GOT3 (cell line): ENCODE data around the gene NMB.
"Not testable (repeated sequence)": the region's sequence is repeated elsewhere in the genome, so short reads cannot be mapped to it uniquely, and the experiment has no call there.

Experiments used
- DNase-seq: peaks from one replicate; lab custom pipeline; 2025; ENCODE audit warnings: mixed read lengths; lab: John Stamatoyannopoulos, UW

The NMB gene

DNA sequence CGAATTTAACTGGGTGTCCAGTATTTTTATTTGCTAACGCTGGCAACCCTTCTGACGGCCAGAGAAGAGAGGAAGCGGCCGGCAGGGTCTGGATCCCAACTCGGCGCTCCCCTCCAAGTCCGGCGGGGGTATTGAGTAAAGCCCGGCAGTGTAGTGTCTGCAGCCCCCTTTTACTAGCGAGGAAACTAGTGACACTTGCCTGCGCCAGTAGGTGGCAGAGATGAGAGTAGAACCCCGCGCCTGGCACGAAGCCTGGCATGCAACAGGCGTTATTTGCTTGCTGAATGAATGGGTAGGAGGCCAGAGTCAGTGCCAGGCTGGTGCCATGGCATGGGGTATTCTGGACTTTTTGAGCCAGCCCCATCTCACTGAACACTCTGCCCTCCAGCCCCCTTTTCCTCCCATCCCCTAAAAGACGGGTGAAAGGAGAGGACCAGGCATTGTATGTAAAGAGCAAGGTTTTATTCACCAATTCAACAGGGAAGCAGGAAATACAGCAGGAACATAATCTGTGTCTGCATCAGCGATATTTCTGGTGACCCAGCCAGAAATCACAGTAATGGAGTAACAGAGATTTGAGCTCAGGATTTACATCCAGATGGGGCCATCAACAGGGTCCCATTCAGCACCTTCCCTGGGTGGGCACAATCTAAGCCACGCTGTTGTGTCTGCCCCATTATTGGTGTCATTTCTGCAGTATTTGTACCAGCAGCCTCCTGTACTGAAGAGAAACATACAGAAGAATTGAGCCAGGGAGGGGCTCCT is 3.1 kb downstream of the NMB start:
- DNase-seq: no peak

- peak; percentile 80 for DNase-seq
These were observed 3.9 kb downstream of the NMB start, which contains the start of gene WDR73 for GRCh38 chr15:84653910-84654688. Gene WDR73, minus strand, starts transcription at chr15:84654283. Its CDS starts 9 bp downstream, at chr15:84654274.

DNA sequence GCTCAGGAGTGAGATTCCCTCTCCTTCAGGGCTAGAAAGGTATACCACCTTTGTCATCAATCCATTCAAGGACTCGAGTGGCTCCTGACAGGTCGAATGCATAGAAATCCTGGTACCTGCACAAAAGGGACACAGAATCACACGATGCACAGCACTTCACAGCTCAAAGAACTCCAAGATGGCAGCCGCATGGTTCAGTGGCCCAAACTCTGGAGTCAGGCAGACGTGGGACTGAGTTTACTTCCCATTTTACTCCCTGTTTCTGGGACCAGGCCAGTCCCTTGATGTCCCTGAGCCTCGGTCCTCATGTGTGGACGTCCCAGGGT is 4.5 kb downstream of the NMB start:
- DNase-seq: no peak

GRCh38 chr15:84649706-84650105 is 8.3 kb downstream of the NMB start:
- DNase-seq: no peak

DNA sequence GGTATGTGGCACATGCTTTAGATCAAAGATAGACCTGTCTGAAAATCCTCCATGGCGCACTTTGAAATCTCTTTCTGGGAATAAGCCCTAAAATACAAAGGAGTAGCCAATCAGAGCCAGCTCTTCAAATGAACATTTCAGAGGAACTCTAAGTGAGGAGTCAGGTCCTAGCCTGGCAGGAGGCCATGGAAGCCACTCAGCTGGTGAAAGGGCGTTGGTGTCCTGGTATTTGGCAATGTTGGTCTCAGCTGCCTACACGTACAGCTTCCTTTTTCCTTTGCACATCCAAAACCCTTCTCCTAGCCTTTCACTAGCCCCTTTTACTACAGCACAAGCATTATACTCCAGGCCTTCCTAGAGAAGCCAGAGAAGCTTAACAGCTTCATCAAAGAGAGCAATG is 9.5 kb downstream of the NMB start:
- DNase-seq: no peak

GRCh38 chr15:84647726-84648125 is 10.3 kb downstream of the NMB start:
- DNase-seq: no peak

- DNase-seq: no peak
These were observed 12.0 kb downstream of the NMB start for GRCh38 chr15:84645997-84646396.

DNA sequence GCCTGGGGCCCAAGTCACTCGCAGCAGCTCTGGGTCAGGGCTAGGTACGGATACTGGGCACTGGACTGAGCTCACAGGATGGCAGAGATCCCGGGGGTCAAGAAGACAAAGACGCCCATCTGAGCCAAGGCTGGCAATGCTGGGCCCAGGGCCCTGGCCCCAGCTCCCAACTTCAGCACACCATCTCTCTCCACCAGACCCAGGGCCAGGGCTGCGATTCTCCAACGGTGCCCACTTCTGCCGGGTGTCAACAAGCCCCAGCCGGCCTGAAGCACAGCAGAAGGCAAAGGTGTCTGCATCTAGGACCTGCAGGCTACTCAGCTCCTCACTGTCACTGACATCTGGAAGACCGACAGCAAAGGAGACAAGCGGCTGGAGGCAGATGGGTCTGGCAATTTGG is 12.5 kb downstream of the NMB start:
- no peak for DNase-seq

GRCh38 chr15:84643838-84644237 is 14.2 kb downstream of the NMB start:
- DNase-seq: no peak

- not testable (repeated sequence) for DNase-seq
These were observed 15.4 kb downstream of the NMB start for GRCh38 chr15:84642640-84643039.

DNA sequence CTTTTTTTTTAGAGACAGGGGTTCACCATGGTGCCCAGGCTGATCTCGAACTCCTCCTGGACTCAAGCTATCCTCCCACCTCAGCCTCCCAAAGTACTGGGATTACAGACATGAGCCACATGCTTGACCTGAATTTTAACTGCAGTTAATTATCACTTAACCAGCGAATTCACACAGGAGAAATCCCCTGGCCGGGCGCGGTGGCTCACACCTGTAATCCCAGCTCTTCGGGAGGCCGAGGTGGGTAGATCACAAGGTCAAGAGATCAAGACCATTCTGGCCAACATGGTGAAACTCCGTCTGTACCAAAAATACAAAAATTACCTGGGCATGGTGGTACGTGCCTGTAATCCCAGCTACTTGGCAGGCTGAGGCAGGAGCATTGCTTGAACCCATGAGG is 16.1 kb downstream of the NMB start:
- DNase-seq: not testable (repeated sequence)

DNA sequence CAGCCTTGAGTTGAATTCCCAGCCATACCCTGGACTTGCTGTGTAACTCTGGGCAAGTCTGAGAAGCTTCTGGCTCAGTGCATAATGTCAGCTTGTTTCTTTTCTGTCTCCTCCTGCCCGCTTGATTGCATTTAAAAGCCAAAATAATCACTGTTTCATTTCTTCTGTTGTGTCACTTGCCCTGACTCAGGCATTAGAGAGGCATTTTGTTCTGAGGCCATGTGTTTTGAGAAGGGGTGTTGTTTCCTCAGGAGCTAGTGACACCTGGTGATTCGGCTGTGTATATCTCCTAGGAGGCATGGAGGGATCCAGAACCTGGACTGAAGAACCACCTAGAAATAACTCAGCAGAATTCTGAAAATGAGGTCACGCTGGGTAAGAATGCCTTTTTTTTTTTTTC is 19.9 kb downstream of the NMB start:
- no peak for DNase-seq

DNA sequence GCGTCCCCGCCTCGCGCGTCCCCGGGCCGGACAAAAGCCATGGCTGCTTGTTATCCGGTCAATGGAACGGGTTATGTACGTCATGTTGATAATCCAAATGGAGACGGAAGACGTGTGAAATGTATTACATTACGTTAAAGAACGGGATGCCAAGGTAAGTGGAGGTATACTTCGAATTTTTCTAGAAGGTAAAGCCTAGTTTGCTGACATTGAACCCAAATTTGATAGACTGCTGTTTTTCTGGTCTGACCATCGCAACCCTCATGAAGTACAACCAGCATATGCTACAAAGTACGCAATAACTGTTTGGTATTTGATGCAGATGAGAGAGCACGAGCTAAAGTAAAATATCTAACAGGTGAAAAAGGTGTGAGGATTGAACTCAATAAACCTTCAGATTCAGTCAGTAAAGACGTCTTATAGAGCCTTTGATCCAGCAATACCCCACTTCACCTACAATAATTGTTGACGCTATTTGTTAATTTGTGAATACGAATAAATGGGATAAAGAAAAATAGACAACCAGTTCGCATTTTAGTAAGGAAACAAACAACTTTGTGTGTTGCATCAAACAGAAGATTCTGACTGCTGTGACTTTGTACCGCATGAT is 23.7 kb downstream of the NMB start:
- DNase-seq: no peak

DNA sequence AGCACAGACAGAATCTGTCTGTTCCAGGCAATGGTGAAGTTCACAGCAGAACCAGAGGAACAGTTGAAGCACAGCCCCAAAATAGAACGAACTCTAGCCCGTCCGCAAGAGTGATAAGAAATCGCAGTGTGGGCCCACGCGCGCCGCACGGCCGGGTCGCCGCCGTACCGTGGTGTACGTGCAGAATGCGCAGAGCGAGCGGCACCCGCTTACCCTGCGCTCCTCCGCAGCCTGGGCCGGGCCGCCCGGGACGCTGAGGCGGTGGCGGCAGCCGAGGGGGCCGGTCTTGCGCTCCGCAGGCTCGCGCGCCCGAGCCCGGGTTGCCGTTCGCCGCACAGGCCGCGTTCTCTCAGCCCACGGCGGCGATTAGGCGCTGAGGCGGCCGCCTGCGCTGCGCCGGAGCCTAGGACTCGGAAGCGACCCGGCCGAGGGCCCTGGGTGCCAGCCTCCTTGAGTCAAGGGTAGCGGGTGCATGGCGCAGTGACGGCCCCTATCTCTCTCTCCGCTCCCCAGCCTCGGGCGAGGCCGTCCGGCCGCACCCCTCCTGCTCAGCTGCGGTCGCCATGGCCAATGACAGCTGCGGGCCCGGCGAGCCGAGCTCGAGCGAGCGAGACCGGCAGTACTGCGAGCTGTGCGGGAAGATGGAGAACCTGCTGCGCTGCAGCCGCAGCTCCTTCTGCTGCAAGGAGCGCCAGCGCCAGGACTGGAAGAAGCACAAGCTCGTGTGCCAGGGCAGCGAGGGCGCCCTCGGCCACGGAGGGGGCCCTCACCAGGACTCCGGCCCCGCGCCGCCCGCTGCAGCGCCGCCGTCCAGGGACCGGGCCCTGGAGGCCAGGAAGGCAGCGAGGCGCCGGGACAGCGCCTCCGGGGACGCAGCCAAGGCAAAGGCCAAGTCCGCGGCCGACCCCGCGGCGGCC is 24.4 kb downstream of the NMB start:
- DNase-seq: peak; percentile 10

GRCh38 chr15:84631706-84632272 is 26.2 kb downstream of the NMB start:
- DNase-seq: no peak

DNA sequence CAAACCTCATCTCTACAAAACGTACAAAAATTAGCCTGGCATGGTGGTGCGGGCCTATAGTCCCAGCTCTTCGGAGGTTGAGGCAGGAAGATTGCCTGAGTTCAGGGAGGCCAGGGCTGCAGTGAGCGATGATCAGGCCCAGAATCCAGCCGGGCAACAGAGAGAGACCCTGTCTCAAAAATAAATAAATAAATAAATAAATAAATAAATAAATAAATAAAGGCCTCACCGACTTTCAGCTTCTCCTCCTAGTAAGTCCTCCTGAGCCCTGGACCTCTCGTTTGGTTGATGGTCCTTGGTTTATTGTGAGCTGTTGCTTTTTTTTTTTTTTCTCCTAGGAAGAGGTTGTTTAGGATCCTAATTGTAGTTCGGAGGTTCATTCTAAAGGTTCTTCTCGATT is 29.0 kb downstream of the NMB start:
- no peak for DNase-seq

DNA sequence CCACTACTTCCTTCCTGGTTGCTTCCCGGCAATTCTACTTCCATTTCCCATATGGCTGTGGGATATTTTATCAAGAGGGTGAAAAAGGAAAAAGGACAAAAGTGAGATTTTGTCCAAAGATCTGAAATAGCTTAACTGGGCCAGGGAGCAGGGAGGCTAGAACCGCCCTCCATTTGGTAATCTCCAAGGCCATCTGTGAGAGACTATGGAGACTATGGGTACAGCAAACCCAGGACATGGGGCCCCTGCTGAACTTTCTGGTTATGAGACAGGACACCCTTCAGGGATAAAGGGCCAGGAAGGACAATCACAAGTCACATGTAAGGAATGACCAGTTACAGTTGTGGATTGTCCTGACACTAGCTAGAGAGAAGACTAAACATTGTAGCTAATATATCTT is 32.9 kb downstream of the NMB start:
- DNase-seq: no peak

DNA sequence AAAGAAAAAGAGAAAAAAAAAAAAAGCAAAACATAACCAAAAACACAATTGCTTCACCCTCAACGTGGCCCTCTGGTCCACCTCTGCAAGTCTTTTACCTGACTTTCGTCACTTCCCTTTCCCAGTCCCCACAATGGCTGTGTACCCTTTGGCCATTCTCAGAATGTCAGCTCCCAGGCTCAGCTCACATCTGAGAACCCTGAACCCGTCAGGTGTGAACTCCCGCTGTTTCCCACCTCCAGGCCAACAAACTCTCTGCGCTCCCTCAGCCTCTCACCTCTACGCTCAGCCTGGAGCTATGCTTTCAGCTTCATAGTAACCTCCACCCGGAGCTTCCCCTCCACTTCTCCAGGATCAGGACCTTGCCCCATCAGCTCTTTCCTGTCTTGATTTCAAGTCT is 33.6 kb downstream of the NMB start:
- no peak for DNase-seq

DNA sequence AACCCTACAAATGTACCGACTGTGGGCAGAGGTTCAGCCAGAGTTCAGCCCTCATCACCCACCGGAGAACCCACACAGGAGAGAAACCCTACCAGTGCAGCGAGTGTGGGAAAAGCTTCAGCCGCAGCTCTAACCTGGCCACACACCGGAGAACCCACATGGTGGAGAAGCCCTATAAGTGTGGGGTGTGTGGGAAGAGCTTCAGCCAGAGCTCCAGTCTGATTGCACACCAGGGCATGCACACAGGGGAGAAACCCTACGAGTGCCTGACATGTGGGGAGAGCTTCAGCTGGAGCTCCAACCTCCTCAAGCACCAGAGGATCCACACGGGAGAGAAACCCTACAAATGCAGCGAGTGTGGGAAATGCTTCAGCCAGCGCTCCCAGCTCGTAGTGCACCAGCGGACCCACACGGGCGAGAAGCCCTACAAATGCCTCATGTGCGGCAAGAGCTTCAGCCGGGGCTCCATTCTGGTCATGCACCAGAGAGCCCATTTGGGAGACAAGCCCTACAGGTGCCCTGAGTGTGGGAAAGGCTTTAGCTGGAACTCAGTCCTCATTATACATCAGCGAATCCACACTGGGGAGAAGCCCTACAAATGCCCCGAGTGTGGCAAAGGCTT is 36.5 kb downstream of the NMB start:
- no peak for DNase-seq

DNA sequence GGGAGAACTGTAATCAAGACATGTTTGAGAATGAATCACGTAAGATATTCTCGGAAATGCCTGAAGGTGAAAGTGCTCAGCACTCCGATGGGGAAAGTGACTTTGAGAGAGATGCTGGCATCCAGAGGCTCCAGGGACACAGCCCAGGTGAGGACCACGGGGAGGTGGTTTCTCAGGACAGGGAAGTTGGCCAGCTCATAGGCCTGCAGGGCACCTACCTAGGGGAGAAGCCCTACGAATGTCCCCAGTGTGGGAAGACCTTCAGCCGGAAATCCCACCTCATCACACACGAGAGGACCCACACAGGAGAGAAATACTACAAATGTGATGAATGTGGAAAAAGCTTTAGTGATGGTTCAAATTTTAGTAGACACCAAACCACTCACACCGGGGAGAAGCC is 37.4 kb downstream of the NMB start:
- DNase-seq: no peak

DNA sequence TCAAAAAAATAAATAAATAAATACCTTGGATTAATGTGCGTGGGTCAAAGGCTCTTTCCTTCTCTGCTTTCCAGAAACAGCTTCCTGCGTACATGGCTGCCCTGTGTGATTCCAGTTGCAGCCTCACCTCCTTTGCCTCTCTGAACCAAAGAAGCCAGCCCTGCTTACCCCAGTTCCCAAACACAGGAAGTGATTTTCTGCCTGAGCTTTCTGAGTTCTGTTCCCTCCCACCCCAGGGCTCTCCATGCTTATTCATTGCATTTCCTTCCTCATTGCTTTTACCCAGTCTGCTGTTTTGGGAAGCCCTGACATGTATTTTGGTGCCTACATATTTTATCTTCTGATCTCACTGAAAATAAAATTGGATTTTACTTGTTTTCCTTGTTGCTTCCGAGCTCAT is 41.8 kb downstream of the NMB start:
- DNase-seq: no peak
